SK-N-SH treated with all-trans-retinoic acid at 6 μM for 48 hours (cell line): Measurements from ENCODE around the gene GINS3.
"Not testable (repeated sequence)": the region's sequence is repeated elsewhere in the genome, so short reads cannot be mapped to it uniquely, and the experiment has no call there.

Experiments used
- ATAC-seq: fragments of 200-7000 bp; cut with Tn5 transposase; 3 replicates; pipeline ENCODE4 v1.9.1; 2020; ENCODE audit warnings: mild to moderate bottlenecking, moderate library complexity
- ARNTL ChIP-seq: fragments of 450-650 bp; formaldehyde crosslinking; IDR thresholded peaks from 2 replicates; pipeline ENCODE4 v1.5.0; 2020; ENCODE audit warnings: low read depth, mild to moderate bottlenecking, moderate library complexity, borderline replicate concordance
- BACH2 ChIP-seq: fragments of 250-450 bp; sonication (Bioruptor Pico); IDR thresholded peaks from 2 replicates; pipeline ENCODE4 v1.9.0; 2021; ENCODE audit warnings: mild to moderate bottlenecking, borderline replicate concordance
- CSRNP3 ChIP-seq: fragments of 250-450 bp; sonication (Bioruptor Pico); IDR thresholded peaks from 2 replicates; pipeline ENCODE4 v1.5.1; 2021; ENCODE audit warnings: mild to moderate bottlenecking, moderate library complexity
- ISL1 ChIP-seq: fragments of 250-450 bp; sonication (Bioruptor Pico); IDR thresholded peaks from 2 replicates; pipeline ENCODE4 v2.1.2; 2022; ENCODE audit warnings: mild to moderate bottlenecking, moderate library complexity
- OSR1 ChIP-seq: fragments of 250-450 bp; sonication (Bioruptor Pico); IDR thresholded peaks from 2 replicates; pipeline ENCODE4 v1.8.0; 2022; ENCODE audit warnings: moderate library complexity, mild to moderate bottlenecking, inconsistent platforms
- POU6F1 ChIP-seq: fragments of 250-450 bp; sonication (Bioruptor Pico); IDR thresholded peaks from 2 replicates; pipeline ENCODE4 v1.8.0; 2021; ENCODE audit warnings: low read depth, mild to moderate bottlenecking, moderate library complexity, borderline replicate concordance
- PPARA ChIP-seq: fragments of 250-450 bp; sonication (Bioruptor Pico); IDR thresholded peaks from 2 replicates; pipeline ENCODE4 v1.5.0; 2020; ENCODE audit warnings: mild to moderate bottlenecking, borderline replicate concordance
- TOX ChIP-seq: fragments of 250-450 bp; sonication (Bioruptor Pico); IDR thresholded peaks from 2 replicates; pipeline ENCODE4 v1.8.0; 2021; ENCODE audit warnings: mild to moderate bottlenecking, moderate library complexity, borderline replicate concordance
- TSHZ2 ChIP-seq: fragments of 250-450 bp; sonication (Bioruptor Pico); IDR thresholded peaks from 2 replicates; pipeline ENCODE4 v1.5.0; 2020; ENCODE audit warnings: mild to moderate bottlenecking, moderate library complexity
- ZFP3 ChIP-seq: fragments of 250-450 bp; sonication (Bioruptor Pico); IDR thresholded peaks from 2 replicates; pipeline ENCODE4 v1.5.0; 2020; ENCODE audit warnings: mild to moderate bottlenecking, moderate library complexity
- ZNF565 ChIP-seq: fragments of 450-650 bp; formaldehyde crosslinking; conservative IDR thresholded peaks from 2 replicates; pipeline ENCODE4 v1.5.0; 2020; ENCODE audit warnings: low read depth, mild to moderate bottlenecking, moderate library complexity
- ZNF70 ChIP-seq: fragments of 450-650 bp; formaldehyde crosslinking; IDR thresholded peaks from 2 replicates; pipeline ENCODE4 v1.5.0; 2020; ENCODE audit warnings: mild to moderate bottlenecking, moderate library complexity
- ZNF8 ChIP-seq: fragments of 450-650 bp; formaldehyde crosslinking; IDR thresholded peaks from 2 replicates; pipeline ENCODE4 v1.5.0; 2020; ENCODE audit warnings: mild to moderate bottlenecking, moderate library complexity
- TF ChIP-seq, protein P1 (sequence below): fragments of 250-450 bp; sonication (Bioruptor Pico); IDR thresholded peaks from 2 replicates; pipeline ENCODE4 v1.8.0; 2020; ENCODE audit warnings: mild to moderate bottlenecking, moderate library complexity, borderline replicate concordance

The GINS3 gene

DNA sequence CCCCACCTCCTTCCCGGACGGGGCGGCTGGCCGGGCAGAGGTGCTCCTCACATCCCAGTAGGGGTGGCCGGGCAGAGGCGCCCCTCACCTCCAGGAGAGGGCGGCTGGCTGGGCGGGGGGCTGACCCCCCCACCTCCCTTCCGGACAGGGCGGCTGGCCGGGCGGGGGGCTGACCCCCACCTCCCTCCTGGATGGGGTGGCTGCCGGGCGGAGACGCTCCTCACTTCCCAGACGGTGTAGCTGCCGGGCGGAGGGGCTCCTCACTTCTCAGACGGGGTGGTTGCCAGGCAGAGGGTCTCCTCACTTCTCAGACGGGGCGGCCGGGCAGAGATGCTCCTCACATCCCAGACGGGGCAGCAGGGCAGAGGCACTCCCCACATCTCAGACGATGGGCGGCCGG, 4.6 kb downstream of the GINS3 start:
- not testable (repeated sequence) for ATAC-seq

DNA sequence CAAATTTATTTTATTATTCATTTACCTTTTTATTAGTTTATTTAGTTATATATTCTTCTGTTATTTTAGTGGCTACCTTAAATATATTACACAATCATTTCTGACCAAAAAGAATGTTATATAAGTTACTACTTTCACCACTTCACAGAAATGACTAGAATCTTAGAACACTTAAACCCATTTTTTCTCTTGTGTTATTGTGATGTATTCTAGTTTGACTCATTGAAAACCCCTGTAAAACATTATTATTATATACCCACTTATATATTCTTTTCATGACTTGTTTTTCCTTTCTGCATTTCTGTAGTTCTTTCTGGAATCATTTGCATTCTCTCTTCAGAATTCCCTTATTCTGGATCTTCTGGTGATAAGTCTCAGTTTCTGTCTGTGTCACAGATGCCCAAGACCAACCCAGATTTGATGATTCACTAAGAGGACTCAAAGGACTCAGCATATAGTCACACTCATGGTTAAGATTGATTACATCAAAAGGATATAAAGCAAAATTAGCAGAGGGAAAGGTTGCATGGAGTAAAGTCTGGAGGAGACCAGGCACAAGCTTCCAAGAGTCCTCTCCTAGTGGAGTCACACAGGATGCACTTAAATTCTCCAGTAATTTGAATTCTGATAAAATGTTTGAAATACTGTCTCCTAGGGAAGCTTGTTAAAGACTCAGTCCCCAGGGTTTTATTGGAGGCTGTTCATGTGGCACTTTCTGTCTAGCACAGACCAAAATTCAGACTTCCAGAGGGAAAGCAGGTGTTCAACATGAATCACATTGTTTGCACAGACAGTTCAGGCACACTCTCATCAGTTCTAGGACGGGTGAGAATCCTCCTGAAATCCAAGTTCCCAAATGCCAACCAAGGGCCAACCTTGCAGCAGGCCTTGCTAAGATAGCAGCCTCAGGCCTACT, 7.7 kb downstream of the GINS3 start:
- TF ChIP-seq, protein P1, sequence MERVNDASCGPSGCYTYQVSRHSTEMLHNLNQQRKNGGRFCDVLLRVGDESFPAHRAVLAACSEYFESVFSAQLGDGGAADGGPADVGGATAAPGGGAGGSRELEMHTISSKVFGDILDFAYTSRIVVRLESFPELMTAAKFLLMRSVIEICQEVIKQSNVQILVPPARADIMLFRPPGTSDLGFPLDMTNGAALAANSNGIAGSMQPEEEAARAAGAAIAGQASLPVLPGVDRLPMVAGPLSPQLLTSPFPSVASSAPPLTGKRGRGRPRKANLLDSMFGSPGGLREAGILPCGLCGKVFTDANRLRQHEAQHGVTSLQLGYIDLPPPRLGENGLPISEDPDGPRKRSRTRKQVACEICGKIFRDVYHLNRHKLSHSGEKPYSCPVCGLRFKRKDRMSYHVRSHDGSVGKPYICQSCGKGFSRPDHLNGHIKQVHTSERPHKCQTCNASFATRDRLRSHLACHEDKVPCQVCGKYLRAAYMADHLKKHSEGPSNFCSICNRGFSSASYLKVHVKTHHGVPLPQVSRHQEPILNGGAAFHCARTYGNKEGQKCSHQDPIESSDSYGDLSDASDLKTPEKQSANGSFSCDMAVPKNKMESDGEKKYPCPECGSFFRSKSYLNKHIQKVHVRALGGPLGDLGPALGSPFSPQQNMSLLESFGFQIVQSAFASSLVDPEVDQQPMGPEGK (CRISPR knock-in tag) = no peak
- TF ChIP-seq BACH2 (no peak), TOX (no peak), ISL1 (no peak), POU6F1 (CRISPR knock-in tag) (no peak), ZNF565 (CRISPR knock-in tag) (no peak), OSR1 (CRISPR knock-in tag) (no peak), ARNTL (CRISPR knock-in tag) (no peak)
- ATAC-seq = no peak; the same call in 2 of the 3 replicates

GRCh38 chr16:58401305-58401704, 9.0 kb downstream of the GINS3 start:
- ATAC-seq = not testable (repeated sequence)

DNA sequence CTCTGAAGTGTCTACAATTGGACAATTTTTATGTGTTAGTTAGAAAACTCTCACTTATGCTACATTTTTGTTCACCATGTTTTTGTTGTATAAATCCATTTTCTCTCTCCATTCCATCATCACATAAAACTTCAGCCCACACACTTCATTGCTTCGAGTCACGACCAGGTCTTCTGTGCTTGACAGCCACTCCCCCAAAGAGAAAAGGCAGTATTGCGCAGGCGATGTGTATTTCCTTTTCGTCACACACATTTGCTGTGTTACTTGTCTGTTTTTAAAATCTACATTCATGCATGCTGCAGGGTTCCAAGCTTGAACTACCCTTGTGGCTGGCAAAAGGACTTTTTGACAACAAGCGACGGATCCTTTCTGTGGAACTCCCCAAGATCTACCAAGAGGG, 10.5 kb downstream of the GINS3 start:
- ATAC-seq = no peak
- TF ChIP-seq CSRNP3 (CRISPR knock-in tag) (no peak), ZNF70 (CRISPR knock-in tag) (no peak), ZFP3 (no peak), ZNF8 (no peak), TSHZ2 (CRISPR knock-in tag) (no peak), POU6F1 (CRISPR knock-in tag) (no peak), PPARA (CRISPR knock-in tag) (no peak)
- TF ChIP-seq, all 23 proteins: peak for 0

GRCh38 chr16:58409316-58409973, 17.2 kb downstream of the GINS3 start:
- TF ChIP-seq TSHZ2 (CRISPR knock-in tag) (no peak), ISL1 (peak; percentile 71), ZNF70 (CRISPR knock-in tag) (peak; percentile 88; the same call in 1 of the 2 replicates)
- TF ChIP-seq, all 23 proteins: peak for 2
- peak; percentile 98 for ATAC-seq
